ENCODE data around the gene WARS2.

WARS2 gene

DNA sequence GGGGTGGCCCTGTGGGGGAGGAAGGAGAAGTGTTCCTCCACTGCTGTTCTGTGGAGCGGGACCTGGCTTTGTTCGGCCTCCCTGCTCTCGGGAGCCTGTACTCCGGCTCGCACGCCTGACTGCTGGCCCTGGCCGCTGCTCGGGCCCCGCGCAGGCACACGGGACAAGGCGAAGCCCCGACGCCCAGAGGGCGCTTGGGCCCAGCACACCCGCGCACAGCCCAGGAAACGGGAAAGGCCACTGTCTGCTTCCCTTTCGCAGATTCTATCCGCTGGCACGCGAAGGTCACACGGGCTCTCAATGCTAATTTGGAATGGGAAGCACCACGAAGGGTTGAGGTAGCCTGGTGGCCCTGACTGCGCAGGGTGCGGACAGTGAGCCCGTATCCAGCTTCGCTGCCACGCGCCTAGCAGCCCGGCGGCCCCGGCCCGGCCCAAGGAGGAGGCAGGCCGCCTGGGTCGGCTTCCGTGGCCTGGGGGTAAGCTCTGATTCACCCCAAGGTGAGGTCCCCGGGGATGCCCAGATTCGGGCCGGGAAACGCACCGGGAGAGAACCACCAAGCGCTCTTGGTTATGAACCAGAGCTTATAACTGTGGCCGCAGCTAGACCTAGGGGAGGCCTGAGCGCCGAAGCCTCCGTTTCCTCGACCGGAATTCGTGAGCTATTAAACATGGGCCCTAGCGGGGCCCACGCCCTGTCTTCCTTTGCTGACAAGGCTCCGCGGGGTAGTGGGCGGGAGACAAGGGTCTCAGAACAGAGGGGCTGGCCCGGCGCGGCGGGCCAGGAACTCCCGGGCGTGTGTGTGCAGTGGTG, 132.6 kb downstream of the WARS2 start:
- no peak overlapping the region; the same call in 1 of the 2 replicates for H3K4me3 ChIP-seq (ENCODE audit: low read length)
- no peak for TF ChIP-seq ZNF274 (IDR thresholded peaks at IDR 0.05; ENCODE audit: low read depth, low read length)

DNA sequence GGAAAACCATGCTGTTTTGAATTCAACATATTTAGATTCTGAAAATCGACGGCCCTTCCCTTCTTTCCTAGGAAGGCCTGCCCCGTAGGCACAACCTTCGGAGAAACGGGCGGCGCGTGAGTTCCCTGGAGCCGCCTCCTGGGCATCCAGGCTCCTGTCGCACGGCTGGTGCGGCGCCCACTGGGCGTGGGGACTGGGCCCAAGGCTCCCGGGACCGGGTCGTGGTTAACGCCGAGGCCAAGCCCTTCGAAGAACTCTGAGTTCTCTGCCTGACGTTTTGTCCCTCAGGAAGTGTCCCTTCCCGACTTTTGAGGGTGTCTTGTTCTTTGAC, 133.1 kb downstream of the WARS2 start:
- no peak for TF ChIP-seq ZNF274 (IDR thresholded peaks at IDR 0.05; ENCODE audit: low read depth, low read length)
- no peak overlapping the region for H3K4me3 ChIP-seq (ENCODE audit: low read length)

DNA sequence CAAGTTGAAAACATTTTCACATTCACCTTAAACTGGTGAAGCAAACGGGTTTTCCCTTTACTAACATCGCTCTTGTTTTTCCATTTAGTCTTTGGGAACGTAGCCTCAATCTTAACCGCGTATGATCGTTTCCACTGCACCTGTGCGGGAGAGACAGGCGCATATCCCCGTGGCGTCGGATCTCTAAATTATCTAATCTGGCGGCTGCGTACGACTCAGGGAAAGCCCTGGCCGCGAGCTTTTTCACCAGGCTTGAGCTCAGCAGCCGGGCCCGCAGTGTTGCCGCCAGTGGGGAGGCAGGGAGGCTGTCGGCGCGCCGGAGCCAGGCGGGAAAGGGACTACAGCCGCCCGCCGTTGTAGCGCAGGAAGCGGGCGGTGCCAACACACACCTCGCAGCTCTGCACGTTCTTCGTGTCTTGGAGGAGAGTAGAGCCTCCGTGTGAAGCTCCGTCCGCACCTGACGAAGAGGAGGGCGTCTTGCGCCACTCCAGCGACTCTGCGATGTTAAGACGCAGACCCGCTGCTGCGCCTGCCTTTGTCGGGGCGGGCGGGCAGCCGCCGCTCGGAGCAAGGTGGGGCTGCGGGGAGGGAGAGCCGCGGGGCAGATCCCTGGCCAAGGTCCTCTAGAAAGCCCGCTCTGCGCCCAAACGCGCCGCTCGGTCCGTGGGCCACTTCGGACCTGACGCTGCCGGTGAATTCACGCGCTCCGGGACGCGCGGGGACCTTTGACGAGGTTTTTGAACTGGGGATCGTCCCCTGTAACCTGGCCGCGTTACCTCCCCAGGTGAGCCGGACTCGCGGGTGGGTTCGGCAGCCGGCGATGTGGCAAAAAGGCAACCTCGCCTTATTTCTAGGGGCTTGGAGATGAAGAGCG, 133.8 kb downstream of the WARS2 start:
- H3K4me3 ChIP-seq (ENCODE audit: low read length) = no peak overlapping the region
- no peak for TF ChIP-seq ZNF274 (IDR thresholded peaks at IDR 0.05; ENCODE audit: low read depth, low read length)

DNA sequence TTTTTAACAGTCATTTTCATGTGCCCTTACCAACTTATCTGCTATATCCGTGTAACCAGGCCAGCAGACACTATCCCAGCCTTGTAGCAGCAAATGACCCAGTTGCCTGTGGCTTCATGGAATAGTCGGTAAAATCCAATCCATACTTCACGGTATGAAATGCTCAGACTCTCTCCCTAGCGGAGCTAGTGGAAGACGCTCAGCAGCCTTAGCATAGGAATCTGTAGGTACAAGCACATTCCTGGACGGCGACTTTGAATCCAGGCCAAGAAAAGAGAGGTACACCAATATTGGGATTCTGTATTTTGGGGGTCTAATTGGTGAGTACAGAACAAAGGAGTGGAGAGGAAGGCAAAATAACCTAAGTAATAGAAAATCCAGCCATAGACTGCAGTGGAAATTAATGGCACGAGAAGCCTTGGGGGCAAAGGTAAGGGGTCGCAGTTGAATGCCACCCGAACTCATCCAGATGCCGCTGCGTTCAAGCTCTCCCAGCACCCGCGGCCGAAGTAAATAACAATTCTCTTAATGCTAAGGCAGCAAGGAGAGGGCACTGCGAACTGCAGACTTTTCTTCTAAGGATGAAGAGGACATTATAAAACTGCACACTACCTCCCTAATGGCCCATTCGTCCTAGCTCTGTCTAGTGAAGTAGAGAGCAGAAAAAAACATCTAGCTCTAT, 134.6 kb downstream of the WARS2 start:
- TF ChIP-seq ZNF274 (IDR thresholded peaks at IDR 0.05; ENCODE audit: low read depth, low read length) = no peak
- H3K4me3 ChIP-seq (ENCODE audit: low read length) = no peak overlapping the region

DNA sequence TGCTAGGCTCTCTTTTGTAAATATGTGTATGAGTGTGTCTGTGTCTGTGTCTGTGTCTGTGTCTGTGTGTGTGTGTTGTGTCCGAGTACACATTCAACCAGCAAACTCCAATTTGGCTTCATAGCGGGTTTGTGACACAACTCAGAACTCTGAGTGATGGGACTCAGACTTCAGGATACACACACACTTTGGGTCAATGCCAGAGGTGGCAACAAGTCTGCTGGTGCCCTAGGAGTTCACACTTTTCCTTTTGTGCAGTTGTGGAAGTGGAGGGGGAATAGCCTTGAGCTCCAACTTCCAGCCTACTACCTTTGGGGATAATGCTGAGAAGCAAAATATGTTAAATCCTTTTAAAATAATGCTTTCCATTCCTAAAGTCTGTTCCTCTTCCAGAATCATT, 135.7 kb downstream of the WARS2 start:
- no peak overlapping the region for H3K4me3 ChIP-seq (ENCODE audit: low read length)
- TF ChIP-seq ZNF274 (IDR thresholded peaks at IDR 0.05; ENCODE audit: low read depth, low read length) = no peak

DNA sequence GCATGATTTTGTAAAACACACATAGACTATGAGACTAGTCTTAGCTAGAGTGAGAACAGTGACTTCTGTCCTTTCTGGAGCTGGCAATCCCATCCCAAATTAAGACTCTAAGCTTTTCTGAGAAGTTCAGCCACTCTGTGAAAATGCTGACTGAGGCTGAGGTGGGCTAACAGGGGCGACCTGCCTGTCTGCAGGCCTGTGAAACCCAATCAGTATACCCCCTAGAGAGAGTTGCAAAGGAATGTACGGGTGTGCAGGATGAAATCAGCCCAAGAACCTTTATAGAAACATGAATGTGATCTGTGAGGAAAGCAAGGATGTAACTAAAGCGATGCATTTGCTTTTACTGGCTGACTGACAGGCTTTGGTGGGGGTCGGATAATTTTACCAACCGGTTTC, 136.3 kb downstream of the WARS2 start:
- TF ChIP-seq ZNF274 (IDR thresholded peaks at IDR 0.05; ENCODE audit: low read depth, low read length) = no peak
- H3K4me3 ChIP-seq (ENCODE audit: low read length) = no peak overlapping the region

DNA sequence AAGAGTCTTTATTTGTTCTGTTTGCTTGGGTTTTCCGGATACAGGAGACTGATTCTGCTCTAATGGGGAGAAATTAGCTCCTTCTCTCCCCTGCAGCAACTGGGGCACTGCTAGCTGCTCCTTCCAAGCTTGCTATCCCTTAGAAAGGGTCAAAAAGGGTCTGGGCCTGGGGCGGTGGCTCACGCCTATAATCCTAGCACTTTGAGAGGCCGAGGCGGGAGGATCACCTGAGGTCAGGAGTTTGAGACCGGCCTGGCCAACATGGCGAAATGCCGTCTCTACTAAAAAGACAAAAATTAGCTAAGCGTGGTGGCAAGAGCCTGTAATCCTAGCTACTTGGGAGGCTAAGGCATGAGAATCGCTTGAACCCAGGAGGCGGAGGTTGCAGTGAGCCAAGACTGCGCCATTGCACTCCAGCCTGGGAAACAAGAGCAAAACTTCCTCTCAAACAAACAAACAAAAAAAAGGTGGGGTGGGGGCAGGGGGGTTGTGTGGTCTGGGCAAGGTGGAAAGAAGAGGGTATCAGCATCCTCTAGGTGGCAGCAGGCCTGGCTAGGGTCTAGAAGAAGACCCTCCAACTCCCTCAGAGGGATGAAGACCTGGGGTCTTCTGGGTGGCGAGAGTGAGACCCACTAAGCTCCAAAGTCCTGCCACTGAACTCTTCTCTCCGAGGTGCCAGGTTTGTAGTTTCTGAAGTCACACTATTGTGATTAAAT, 136.9 kb downstream of the WARS2 start:
- TF ChIP-seq ZNF274 (IDR thresholded peaks at IDR 0.05; ENCODE audit: low read depth, low read length) = no peak

DNA sequence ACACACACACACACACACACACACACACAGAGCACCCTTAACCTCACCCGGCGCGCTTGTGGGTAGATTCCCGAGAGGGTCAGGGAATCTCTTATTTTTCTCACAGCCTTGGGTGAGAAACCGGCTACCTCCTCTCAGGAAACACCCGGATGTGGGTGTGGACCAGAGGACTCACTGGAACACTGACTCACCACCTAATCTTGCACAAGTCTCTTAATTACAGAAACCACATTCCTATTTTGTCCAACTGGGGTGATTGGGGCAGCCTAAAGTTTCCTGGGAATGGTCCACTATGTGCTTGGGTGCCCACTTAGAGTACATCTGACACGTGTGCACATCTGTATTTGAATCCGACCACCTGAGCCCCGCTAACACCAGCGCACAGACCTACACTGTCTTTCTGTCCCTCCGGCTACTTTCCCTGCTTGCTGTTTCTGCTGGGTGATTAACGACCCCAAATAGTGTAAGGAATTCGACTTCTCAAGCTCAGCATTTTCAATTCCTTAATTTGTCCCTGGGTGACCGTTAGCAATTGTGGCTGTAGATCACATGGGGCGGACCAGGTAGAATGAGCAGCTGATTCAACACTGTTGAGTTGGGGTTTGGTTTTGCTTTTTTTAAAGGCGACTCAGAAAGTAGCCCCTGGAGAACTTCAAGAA, 138.3 kb downstream of the WARS2 start:
- TF ChIP-seq ZNF274 (IDR thresholded peaks at IDR 0.05; ENCODE audit: low read depth, low read length) = no peak
- H3K4me3 ChIP-seq (ENCODE audit: low read length) = no peak overlapping the region; the same call in 1 of the 2 replicates

More for the DNA sequence above, 136.9 kb downstream of the WARS2 start:
- no peak overlapping the region for H3K4me3 ChIP-seq (ENCODE audit: low read length)

DNA sequence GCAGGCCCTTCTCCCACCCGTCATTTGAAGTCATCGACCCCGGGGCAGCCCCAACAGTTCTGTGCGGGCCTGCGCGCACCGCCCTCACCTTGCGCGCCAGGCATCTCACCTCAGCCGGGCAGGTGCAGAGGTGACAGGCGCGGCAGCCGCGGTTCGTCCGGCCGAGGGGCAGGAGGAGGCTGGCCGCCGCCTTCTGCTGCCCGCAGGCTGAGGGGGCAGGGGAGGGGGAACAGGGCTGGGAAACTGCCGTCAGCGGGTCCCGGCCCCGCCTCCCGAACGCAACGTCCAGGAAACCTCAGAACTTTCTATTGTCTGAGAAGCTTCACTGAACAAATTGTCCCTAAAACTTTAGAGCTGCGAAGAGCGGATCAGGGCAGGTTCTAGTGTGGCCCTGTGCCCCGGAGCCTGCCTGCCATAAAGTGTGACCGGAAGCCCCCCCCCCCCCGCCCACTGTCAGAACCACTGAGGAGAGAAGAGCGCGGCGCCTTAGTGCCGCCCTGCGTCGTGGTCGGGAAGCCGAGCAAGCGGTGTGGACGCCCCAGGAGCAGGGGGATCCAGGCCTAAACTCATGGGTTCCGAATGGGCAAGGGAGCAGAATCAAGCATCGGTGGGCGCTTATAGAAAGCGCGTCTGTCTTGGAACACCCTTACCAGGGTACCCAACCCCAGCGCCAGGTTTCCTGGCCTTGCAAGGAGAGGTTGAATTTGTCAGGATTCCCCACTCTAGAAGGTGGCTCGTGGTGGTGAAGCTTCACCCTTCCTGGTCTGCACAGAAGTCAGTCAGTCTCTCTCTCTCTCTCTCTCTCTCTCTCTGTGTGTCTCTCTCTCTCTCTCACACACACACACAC, 139.0 kb downstream of the WARS2 start:
- H3K4me3 ChIP-seq (ENCODE audit: low read length) = peak overlapping the region; percentile 2; the same call in 1 of the 2 replicates
- TF ChIP-seq ZNF274 (IDR thresholded peaks at IDR 0.05; ENCODE audit: low read depth, low read length) = no peak

DNA sequence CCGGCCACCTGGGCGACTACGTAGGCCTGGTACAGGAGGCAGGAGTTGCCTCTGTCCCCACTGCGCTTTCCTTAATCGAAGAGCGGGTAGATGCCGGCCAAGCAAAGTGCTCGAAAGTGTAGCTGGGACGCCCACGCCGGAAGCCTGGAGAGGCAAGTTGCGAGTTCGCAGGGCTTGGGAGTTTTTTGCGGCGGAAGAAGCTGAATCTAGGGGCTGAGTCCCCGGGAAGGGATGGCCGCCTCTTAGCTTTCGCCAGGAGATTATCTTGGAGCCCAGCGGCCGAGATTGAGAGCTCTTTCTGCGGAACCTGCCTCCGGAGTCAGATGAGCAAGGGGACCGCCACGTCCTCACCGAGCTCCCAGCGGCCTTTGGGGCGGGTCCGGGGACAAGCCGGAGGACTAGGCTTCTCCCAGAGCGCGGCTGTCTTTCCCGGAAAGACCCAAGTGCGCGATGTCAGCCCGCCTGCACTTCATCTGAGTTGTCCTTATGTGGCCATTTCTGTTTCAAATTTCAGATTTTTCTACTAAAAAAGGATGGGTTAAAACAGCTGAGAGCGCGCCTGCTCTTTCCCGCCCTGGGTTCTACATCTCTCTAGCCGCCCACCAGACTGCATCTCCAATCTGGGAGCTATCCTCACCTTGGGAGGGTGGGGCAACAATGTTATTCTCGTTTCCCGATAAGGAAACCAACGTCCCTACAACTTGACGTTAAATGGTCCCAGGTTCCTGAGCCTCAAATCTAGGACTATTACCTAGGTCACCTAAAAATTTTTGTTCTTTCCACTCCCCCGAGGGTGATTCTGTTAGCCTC, 139.9 kb downstream of the WARS2 start:
- TF ChIP-seq ZNF274 (IDR thresholded peaks at IDR 0.05; ENCODE audit: low read depth, low read length) = no peak
- H3K4me3 ChIP-seq (ENCODE audit: low read length) = peak overlapping the region; percentile 2; the same call in 1 of the 2 replicates

DNA sequence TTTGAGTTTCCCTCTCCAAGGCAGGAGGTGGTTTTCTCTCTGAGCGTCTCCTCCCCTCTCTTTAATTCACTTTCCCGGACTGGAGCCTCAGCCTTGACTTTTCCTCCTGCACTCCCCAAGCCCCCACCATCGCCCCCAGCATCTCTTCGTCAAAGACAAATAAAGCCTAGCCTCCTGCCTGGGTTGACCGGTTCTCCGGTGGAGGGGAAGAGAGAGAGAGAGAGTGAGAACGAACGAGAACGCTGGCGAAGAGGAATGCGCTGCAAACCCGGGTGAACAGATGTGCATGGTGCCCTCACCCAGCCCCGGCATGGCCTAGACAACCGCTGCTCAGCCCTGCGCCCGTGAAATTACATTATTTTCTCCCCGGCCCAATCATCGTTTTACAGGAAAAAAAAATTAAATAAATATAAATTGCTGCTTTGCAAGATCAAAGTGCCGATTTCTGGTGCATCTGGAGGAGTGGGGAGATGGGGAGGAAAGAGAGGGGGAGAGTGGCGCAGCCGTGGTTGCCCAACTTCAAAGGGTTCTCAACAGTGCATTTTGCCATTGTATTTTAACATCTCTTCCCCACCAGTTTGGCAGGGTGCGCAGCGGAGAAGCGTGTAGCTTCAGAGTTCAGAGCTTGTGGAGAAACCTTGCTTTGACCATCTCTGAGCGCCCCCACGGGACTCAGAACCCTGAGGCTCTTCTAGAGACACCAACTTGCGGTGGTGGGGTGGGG, 140.9 kb downstream of the WARS2 start:
- no peak for TF ChIP-seq ZNF274 (IDR thresholded peaks at IDR 0.05; ENCODE audit: low read depth, low read length)
- H3K4me3 ChIP-seq (ENCODE audit: low read length) = no peak overlapping the region
